Measurements from ENCODE around the gene PTCD2.
"Not testable (repeated sequence)": the region's sequence is repeated elsewhere in the genome, so short reads cannot be mapped to it uniquely, and the experiment has no call there.

GRCh38 chr5:72319435-72319975 is 668 bp upstream of the PTCD2 start:
- not testable (repeated sequence) for TF ChIP-seq CTCF, EP300 (IDR thresholded peaks at IDR 0.05)
